HG03521 (cell line): ENCODE results near the gene COL8A1.
"Not testable (repeated sequence)": the region's sequence is repeated elsewhere in the genome, so short reads cannot be mapped to it uniquely, and the experiment has no call there.

Experiments
- ATAC-seq: cut with Tn5 transposase; IDR thresholded peaks from one replicate; pipeline ENCODE4 v1.9.1; 2021; ENCODE audit warnings: mild to moderate bottlenecking, moderate library complexity; ENCODE audit not compliant: unreplicated experiment

The COL8A1 gene

GRCh38 chr3:99838755-99839154 lies 200.4 kb downstream of the COL8A1 start:
- no peak for ATAC-seq

GRCh38 chr3:99839613-99840012 lies 201.2 kb downstream of the COL8A1 start:
- ATAC-seq = no peak

- ATAC-seq = not testable (repeated sequence)
These were observed 203.6 kb downstream of the COL8A1 start for GRCh38 chr3:99841949-99842348.

- ATAC-seq = no peak
These were observed 204.6 kb downstream of the COL8A1 start for GRCh38 chr3:99842826-99843589.

- no peak for ATAC-seq
These were observed 205.3 kb downstream of the COL8A1 start for GRCh38 chr3:99843590-99844258.

GRCh38 chr3:99845331-99845730 lies 206.9 kb downstream of the COL8A1 start:
- no peak for ATAC-seq

- no peak for ATAC-seq
These were observed 207.6 kb downstream of the COL8A1 start for GRCh38 chr3:99845999-99846398.

- no peak for ATAC-seq
These were observed 208.2 kb downstream of the COL8A1 start for GRCh38 chr3:99846477-99847160.

- ATAC-seq = no peak
These were observed 210.0 kb downstream of the COL8A1 start for GRCh38 chr3:99848433-99848832.
